GOT3 (cell line): ENCODE results near the gene SDC1.

Source experiments
- DNase-seq: peaks from one replicate; lab custom pipeline; 2025; ENCODE audit warnings: mixed read lengths; lab: John Stamatoyannopoulos, UW

Gene SDC1

GRCh38 chr2:20183373-20183772 lies 41.6 kb downstream of the SDC1 start:
- DNase-seq, result no peak

GRCh38 chr2:20182241-20182931 lies 42.5 kb downstream of the SDC1 start:
- DNase-seq, result peak; percentile 8

GRCh38 chr2:20181761-20182160 lies 43.2 kb downstream of the SDC1 start:
- DNase-seq, result no peak

GRCh38 chr2:20180676-20181648 lies 44.0 kb downstream of the SDC1 start:
- no peak for DNase-seq

- no peak for DNase-seq
These were observed 45.0 kb downstream of the SDC1 start for GRCh38 chr2:20179755-20180594.

- no peak for DNase-seq
These were observed 45.5 kb downstream of the SDC1 start for GRCh38 chr2:20179466-20179754.

- DNase-seq, result no peak
These were observed 46.1 kb downstream of the SDC1 start for GRCh38 chr2:20178666-20179465.

GRCh38 chr2:20178249-20178607 lies 46.7 kb downstream of the SDC1 start:
- no peak for DNase-seq

GRCh38 chr2:20177556-20178248 lies 47.2 kb downstream of the SDC1 start:
- no peak for DNase-seq

- DNase-seq, result no peak
These were observed 48.2 kb downstream of the SDC1 start for GRCh38 chr2:20176760-20177159.

GRCh38 chr2:20175931-20176330 lies 49.0 kb downstream of the SDC1 start:
- no peak for DNase-seq

GRCh38 chr2:20175267-20175666 lies 49.7 kb downstream of the SDC1 start:
- no peak for DNase-seq

- no peak for DNase-seq
These were observed 50.5 kb downstream of the SDC1 start for GRCh38 chr2:20174410-20174809.

GRCh38 chr2:20173496-20174402 lies 51.2 kb downstream of the SDC1 start:
- no peak for DNase-seq

GRCh38 chr2:20173064-20173463 lies 51.9 kb downstream of the SDC1 start:
- no peak for DNase-seq

- DNase-seq, result no peak
These were observed 52.5 kb downstream of the SDC1 start for GRCh38 chr2:20172273-20173055.

- DNase-seq, result no peak
These were observed 53.4 kb downstream of the SDC1 start for GRCh38 chr2:20171445-20171977.

- no peak for DNase-seq
These were observed 54.2 kb downstream of the SDC1 start for GRCh38 chr2:20170704-20171250.
